ENCODE data around the gene SRGAP3.

SRGAP3 gene

DNA sequence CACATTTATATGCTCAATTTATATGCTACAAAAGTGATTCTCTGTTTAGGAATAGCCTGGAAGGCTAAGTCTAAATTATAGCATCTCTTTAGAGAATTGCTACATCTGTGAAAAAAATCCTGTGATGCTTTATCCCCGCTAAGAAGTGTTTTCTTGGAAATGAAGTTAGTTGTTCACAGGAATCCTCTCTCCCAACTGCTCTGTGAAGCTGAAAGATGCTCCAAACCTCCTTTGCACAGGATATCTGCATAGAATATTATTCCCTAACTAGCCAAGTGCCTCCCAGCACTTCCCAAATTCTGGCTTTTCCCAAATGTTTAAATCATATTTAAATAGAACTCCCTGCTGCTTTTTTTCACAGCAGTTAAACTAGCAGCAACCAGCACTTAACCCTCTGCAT lies 132.2 kb downstream of the SRGAP3 start:
- no peak for DNase-seq (ENCODE audit: low spot score)
- TF ChIP-seq, protein P1, sequence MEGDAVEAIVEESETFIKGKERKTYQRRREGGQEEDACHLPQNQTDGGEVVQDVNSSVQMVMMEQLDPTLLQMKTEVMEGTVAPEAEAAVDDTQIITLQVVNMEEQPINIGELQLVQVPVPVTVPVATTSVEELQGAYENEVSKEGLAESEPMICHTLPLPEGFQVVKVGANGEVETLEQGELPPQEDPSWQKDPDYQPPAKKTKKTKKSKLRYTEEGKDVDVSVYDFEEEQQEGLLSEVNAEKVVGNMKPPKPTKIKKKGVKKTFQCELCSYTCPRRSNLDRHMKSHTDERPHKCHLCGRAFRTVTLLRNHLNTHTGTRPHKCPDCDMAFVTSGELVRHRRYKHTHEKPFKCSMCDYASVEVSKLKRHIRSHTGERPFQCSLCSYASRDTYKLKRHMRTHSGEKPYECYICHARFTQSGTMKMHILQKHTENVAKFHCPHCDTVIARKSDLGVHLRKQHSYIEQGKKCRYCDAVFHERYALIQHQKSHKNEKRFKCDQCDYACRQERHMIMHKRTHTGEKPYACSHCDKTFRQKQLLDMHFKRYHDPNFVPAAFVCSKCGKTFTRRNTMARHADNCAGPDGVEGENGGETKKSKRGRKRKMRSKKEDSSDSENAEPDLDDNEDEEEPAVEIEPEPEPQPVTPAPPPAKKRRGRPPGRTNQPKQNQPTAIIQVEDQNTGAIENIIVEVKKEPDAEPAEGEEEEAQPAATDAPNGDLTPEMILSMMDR (IDR thresholded peaks at IDR 0.05; ENCODE audit: extremely low read depth, insufficient read depth, missing control alignments), result no peak
- in situ Hi-C loops (cut with MboI; ENCODE audit: low pct_unique_long_range_greater_than_20kb, low sequenced_read_pairs, unreplicated experiment), result no loop called here

DNA sequence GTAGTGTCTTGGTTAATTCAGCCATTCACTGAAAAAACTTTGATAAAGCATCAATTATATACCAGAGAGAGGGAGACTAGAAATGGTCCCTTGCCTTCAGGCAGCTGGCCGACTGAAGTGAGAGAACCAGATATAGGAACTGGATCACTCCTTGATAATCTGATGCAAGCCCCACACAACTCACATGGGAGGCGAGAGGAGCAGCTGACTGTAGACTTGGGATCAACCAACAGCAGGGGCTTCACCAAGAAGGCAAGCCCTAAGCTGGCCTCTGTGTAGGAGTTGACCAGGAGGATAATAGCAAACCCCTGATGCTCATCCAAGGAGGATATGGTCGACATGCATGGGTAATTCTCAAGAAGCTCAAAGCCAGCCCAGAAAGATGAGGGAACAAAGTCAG lies 133.1 kb downstream of the SRGAP3 start:
- TF ChIP-seq, protein P1 (IDR thresholded peaks at IDR 0.05; ENCODE audit: extremely low read depth, insufficient read depth, missing control alignments), result no peak
- in situ Hi-C loops (cut with MboI; ENCODE audit: low pct_unique_long_range_greater_than_20kb, low sequenced_read_pairs, unreplicated experiment), result no loop called here
- DNase-seq (ENCODE audit: low spot score), result no peak

DNA sequence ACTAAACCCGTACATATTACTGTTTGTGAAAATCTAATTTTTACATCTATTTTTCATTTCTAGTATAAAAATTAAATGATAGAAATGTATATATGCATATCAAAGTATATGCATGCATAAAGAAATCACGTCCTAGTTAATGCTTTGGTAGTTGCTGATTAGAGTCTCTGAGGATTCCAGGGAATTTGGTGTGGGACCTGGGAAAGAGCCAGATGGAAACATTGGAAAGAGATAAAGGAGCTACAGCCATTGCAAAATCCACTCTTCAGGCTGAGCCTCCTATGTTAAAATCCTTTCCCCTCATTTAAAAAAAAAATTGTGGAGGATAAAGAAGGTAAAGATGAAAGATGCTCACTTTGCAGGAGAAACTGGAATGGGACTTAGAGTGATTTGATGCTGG lies 134.1 kb downstream of the SRGAP3 start:
- TF ChIP-seq, protein P1 (IDR thresholded peaks at IDR 0.05; ENCODE audit: extremely low read depth, insufficient read depth, missing control alignments), result no peak
- in situ Hi-C loops (cut with MboI; ENCODE audit: low pct_unique_long_range_greater_than_20kb, low sequenced_read_pairs, unreplicated experiment), result no loop called here
- DNase-seq (ENCODE audit: low spot score), result no peak

DNA sequence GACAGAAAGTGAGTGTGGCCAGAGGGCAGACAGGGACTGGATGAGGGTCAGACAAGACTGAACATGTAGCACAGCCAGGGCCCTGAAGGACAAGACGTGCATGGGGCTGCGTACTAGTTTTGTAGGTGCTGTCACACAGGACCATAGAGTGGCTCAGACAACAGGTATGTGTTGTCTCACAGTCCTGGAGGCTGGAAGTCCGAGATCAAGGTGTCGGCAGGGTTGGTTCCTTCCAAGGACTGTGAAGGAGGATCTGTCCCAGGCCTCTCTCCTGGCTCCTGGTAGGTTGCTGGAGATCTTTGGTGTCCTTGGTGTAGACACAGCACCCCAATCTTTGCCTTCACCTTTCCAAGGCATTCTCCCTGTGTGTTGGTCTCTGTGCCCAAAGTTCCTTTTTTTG lies 136.4 kb downstream of the SRGAP3 start:
- TF ChIP-seq, protein P1 (IDR thresholded peaks at IDR 0.05; ENCODE audit: extremely low read depth, insufficient read depth, missing control alignments), result no peak
- in situ Hi-C loops (cut with MboI; ENCODE audit: low pct_unique_long_range_greater_than_20kb, low sequenced_read_pairs, unreplicated experiment), result no loop called here
- DNase-seq (ENCODE audit: low spot score), result no peak

DNA sequence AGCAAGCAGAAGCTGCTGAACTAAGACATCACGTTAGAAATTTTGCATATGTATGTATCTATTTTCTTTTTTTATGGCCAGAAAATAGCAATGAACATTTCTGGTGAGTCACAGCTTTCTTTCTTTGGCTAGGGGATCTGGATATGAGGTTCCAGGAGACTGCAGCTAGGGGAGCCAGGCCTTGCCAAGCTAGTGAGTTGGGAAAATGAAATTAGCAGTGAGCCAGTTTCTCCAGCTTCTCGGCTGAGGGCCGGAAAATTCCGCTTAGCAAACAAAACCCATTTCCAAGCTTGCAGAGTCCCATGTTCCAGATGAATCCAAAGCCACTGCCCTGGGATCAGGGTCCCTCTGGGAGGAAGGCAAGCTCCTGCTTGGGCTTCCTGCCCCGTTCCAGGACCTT lies 137.6 kb downstream of the SRGAP3 start:
- DNase-seq (ENCODE audit: low spot score), result no peak
- in situ Hi-C loops (cut with MboI; ENCODE audit: low pct_unique_long_range_greater_than_20kb, low sequenced_read_pairs, unreplicated experiment), result no loop called here
- TF ChIP-seq, protein P1 (IDR thresholded peaks at IDR 0.05; ENCODE audit: extremely low read depth, insufficient read depth, missing control alignments), result no peak

DNA sequence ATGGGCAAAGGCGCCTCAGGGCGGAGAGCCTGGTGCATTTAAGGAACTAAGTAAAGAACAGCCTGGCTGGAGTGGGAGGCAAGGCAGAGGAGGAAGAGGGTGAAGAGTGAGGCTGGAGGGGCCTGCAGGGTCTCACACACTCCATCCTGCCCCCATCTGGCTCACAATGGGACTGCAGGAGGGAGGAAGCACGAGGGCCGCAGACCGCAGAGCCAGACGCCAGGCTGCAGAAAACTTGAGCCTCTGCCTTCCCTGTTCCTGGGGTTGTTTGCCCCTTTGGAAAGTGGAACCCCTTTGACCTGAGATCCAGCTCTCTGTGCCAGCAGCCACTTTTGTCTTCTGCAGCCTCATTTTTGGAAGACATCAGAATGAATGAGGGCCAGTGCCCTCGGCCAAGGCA lies 138.0 kb downstream of the SRGAP3 start:
- DNase-seq (ENCODE audit: low spot score), result no peak
- TF ChIP-seq, protein P1 (IDR thresholded peaks at IDR 0.05; ENCODE audit: extremely low read depth, insufficient read depth, missing control alignments), result peak; percentile 12
- in situ Hi-C loops (cut with MboI; ENCODE audit: low pct_unique_long_range_greater_than_20kb, low sequenced_read_pairs, unreplicated experiment), result no loop called here

DNA sequence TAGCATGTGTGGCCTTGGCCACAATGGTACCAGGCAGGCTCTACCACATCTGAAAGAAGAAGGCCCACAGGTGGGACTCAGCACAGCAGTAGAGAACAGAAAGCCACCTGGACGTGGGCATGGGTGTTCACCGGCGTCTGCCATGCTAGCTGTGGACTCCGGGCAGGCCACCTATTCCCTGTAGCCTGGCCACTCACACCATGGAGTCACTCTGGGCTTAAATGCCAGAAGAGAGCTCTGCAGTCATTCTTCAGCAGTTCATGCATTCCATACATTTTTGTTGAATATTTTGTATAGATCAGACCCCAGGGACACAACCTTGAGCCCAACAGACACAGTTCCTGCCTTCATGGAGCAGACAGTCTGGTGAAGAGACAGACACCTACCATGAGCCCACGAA lies 138.6 kb downstream of the SRGAP3 start:
- in situ Hi-C loops (cut with MboI; ENCODE audit: low pct_unique_long_range_greater_than_20kb, low sequenced_read_pairs, unreplicated experiment), result no loop called here
- TF ChIP-seq, protein P1 (IDR thresholded peaks at IDR 0.05; ENCODE audit: extremely low read depth, insufficient read depth, missing control alignments), result no peak
- DNase-seq (ENCODE audit: low spot score), result no peak
